HG03045 (cell line): ENCODE measurements around the gene GET3.

Source experiments
- ATAC-seq: cut with Tn5 transposase; IDR thresholded peaks from one replicate; pipeline ENCODE4 v1.9.1; 2021; ENCODE audit warnings: mild to moderate bottlenecking, moderate library complexity; ENCODE audit not compliant: unreplicated experiment

The GET3 gene

GRCh38 chr19:12750851-12751250 is 13.6 kb downstream of the GET3 start:
- no peak for ATAC-seq

- ATAC-seq, result no peak
These were observed 14.3 kb downstream of the GET3 start, which contains the start of gene BEST2 for GRCh38 chr19:12751635-12752034. TSS of gene BEST2 (plus strand) at chr19:12751791. CDS start at chr19:12752593, 802 bp downstream.

GRCh38 chr19:12752056-12752781 is 14.9 kb downstream of the GET3 start:
- ATAC-seq, result no peak

- ATAC-seq, result no peak
These were observed 17.3 kb downstream of the GET3 start for GRCh38 chr19:12754465-12755196.

- no peak for ATAC-seq
These were observed 19.0 kb downstream of the GET3 start for GRCh38 chr19:12756150-12756883.

DNA sequence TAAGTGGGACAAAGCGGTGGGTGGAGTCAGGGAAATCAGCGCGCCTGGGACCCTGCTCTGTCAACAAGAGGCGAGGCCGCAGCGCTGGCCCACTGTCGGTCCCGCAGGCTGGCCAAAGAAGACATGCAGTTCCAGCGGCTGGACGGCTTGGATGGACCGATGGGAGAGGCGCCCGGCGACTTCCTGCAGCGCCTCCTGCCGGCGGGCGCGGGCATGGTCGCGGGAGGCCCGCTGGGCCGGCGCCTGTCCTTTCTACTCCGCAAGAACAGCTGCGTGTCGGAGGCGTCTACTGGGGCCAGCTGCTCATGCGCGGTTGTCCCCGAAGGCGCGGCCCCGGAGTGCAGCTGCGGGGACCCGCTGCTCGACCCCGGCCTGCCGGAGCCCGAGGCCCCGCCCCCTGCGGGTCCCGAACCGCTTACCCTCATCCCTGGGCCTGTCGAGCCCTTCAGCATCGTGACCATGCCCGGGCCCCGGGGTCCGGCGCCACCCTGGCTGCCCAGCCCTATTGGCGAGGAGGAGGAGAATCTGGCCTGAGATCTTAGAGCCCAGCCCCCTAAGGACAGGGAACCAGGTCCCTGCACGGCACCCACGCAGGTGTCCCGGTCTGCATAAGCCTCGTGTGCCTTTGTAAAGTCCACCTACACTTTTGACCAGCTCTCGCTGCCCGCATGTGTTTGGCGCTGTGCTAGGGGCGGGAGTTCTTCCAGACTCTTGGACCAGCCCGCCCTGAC is 20.4 kb downstream of the GET3 start:
- no peak for ATAC-seq

- ATAC-seq, result no peak
These were observed 22.4 kb downstream of the GET3 start for GRCh38 chr19:12759686-12760085.

DNA sequence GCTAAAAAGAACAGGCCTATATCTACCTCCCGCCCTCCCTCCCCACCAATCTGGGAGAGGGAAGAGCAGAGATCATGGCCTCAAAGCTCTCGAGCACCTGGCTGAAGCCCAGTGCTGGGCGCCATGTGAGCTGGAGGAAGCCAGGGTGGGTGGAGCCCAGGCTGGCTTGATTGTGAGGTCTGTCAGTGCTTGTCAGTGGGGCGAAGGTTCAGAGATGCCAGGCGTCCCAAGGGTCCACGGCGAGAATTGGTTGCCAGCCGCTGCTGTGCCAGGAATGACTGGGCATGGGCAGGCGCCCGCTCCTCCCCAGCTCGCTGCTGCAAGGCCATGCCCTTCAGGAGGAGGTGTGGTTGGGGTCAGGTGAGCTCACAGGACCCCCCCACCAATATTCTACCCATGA is 25.8 kb downstream of the GET3 start:
- ATAC-seq, result no peak

DNA sequence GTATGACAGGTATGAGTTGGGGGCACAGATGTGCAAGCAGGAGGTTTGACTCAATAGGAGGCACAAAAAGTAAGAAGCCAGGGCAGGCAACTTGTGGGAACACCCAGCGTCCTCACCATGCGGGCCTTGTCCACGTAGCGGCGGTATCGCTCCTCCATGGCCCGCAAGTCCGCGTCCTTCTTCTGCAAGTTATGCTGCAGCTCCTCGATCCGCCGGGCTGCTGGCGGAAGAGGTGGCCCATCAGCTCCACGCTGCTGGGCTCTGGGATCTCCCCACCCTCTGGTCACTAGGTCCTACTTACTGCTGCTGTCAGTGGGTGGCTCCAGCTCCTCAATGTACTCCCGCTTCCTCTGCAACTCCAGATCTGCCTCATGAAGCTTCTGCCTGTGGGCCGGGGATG is 27.4 kb downstream of the GET3 start:
- ATAC-seq, result no peak

DNA sequence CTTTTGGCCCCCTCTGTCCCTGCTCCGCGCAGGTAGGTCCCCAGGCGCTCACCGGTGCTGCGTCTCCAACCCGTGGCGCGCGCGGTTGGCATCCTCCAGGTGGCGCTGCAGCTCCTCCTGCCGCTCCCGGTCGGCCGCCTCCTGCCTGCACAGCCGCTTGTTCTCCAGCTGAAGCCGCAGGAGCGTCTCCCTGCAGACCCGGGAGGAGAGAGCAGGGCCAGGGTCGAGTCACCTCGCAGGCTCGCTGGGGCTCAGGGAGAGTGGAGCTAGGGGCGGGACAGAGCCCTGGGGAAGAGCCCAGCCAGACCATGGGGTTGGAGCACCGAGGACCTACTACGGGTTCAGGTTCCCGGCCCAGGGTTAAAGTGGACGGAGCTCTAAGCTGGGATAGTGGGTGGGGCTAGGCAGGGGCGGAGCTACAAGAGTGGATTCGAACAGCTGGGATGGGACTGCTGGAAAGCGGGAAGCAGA is 28.8 kb downstream of the GET3 start:
- no peak for ATAC-seq

DNA sequence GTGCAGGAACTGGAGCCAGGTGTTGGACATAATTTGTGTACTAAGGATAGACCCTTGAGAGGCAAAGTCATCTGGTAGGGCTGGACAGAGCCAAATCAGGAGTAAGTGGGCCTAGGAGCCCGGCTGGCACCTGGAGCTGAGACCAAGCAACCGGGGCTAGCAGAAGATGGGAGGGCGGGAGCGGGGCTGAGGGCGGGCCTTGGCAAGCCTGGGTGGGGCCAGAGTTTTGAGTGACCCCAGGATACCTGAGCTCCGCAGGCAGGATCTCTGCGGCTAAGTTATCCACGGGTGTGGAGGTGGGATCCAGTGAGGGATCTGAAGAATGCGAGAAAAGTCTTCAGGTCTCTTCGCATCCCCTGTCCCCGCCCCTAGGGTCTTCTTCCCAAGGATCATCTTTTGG is 29.9 kb downstream of the GET3 start:
- ATAC-seq, result no peak

DNA sequence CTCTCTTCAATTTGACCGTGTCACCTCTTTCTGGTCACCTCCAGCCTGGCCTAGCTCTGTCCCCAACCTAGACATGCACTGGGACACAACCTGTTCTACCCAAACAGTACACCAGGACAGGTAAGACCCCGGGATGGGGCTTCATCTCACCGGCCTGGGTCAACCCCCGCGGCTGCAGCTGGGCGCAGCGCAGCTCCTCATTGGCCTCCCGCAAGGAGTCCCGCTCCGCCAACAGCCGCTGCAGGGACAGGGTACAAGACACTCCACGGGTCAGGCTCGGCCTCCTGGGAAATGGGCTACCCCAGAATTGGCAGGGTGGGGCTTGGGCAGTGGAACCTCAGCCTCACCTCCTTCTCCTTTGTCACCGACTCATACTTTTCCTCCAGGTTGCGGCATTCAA is 30.4 kb downstream of the GET3 start:
- ATAC-seq, result no peak

GRCh38 chr19:12769689-12770088 is 32.4 kb downstream of the GET3 start:
- no peak for ATAC-seq

- no peak for ATAC-seq
These were observed 33.6 kb downstream of the GET3 start for GRCh38 chr19:12770922-12771321.

DNA sequence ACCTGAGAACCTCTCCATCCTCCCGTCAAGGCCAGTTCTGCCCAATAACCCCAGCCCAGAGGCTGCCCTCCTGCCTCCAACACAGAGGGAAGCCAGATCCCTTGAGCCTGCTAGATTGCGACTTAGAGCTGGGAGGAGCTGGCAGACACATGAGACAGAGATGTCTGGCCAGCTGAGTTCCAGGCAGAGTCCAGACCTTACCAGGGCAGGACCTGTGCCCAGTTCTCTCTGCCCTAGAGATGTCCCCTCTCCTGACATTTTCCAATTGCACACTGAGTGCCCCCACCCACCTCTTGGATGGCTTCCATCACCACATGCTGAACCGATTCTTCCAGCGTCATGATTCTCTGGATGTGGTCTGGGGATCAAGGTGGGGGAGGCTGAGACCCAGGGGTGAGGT is 35.0 kb downstream of the GET3 start:
- no peak for ATAC-seq

- ATAC-seq, result no peak
These were observed 36.3 kb downstream of the GET3 start for GRCh38 chr19:12773571-12773970.

- ATAC-seq, result peak; percentile 7
These were observed 37.6 kb downstream of the GET3 start, which contains the start of gene HOOK2 for GRCh38 chr19:12774588-12775555. TSS of gene HOOK2 (minus strand) at chr19:12775552. CDS start at chr19:12775449, 103 bp downstream.

GRCh38 chr19:12777217-12778016 is 40.1 kb downstream of the GET3 start:
- ATAC-seq, result no peak
